CD4-positive, alpha-beta T cell (primary cell): ENCODE data around the gene TEKTIP1. TPM values are rescaled to one million over a fixed set of nuclear protein-coding genes. Genes with fewer than 3 reads are reported as not detected.
"Not testable (repeated sequence)": the region's sequence is repeated elsewhere in the genome, so short reads cannot be mapped to it uniquely, and the experiment has no call there.

ENCODE experiments used
- ATAC-seq: fragments of 200-7000 bp; cut with Tn5 transposase; one replicate; pipeline ENCODE4 v1.10.0; 2022; ENCODE audit warnings: mild to moderate bottlenecking; ENCODE audit not compliant: poor library complexity
- CTCF ChIA-PET: fragments of 350-600 bp; sonication (Branson Sonifier 250); formaldehyde crosslinking; loops from one replicate; lab custom pipeline; 2021; ENCODE audit warnings: antibody characterized with exemption, inconsistent platforms; lab: Charles Lee
- POLR2A ChIA-PET: fragments of 350-600 bp; sonication (Branson Sonifier 250); formaldehyde crosslinking; loops from one replicate; lab custom pipeline; 2021; ENCODE audit warnings: antibody characterized with exemption, inconsistent platforms; lab: Charles Lee
- DNase-seq, 14 experiments: peaks; one replicate each; pipeline ENCODE4 v3.0.0-alpha.2; 2013 to 2020; ENCODE audit warnings: mixed read lengths in 2 of 14
- H3K27ac ChIP-seq, 2 donors: one replicate each; pipeline versions ENCODE4 v1.5.1 to v1.7.0; 2013; ENCODE audit warnings: low read length in 2 of 2, low read depth in 1 of 2, mild to moderate bottlenecking in 1 of 2
- H3K27me3 ChIP-seq, 2 experiments: 1 replicate in 1 of 2; 2 replicates in 1 of 2; pipeline versions ENCODE4 v1.6.1 to v1.7.0; 2013; ENCODE audit warnings: low read length in 2 of 2, control low read depth in 1 of 2, mild to moderate bottlenecking in 1 of 2, moderate library complexity in 1 of 2; ENCODE audit not compliant: insufficient read depth in 2 of 2, control insufficient read depth in 1 of 2
- H3K36me3 ChIP-seq: one replicate; pipeline ENCODE4 v1.6.1; 2013; ENCODE audit warnings: low read length, control low read depth; ENCODE audit not compliant: insufficient read depth
- H3K4me1 ChIP-seq: one replicate; pipeline ENCODE4 v1.6.1; 2013; ENCODE audit warnings: low read length, control low read depth; ENCODE audit not compliant: insufficient read depth
- H3K4me3 ChIP-seq: one replicate; pipeline ENCODE4 v1.5.1; 2013; ENCODE audit warnings: mild to moderate bottlenecking, low read length, moderate library complexity
- H3K9me3 ChIP-seq, 2 experiments: 1 replicate in 1 of 2; 2 replicates in 1 of 2; pipeline versions ENCODE4 v1.6.1 to v1.7.0; 2013; ENCODE audit warnings: low read length in 2 of 2, mild to moderate bottlenecking in 2 of 2, control low read depth in 1 of 2, moderate library complexity in 1 of 2; ENCODE audit not compliant: control insufficient read depth in 1 of 2, insufficient read depth in 1 of 2
- H3K27ac Mint-ChIP-seq: one replicate; pipeline ENCODE4 v1.8.0; 2020; ENCODE audit warnings: mixed read lengths
- H3K27me3 Mint-ChIP-seq: one replicate; pipeline ENCODE4 v1.8.0; 2021; ENCODE audit warnings: mixed read lengths
- H3K36me3 Mint-ChIP-seq: one replicate; pipeline ENCODE4 v1.8.0; 2021; ENCODE audit warnings: low read depth, mixed read lengths
- H3K4me1 Mint-ChIP-seq: one replicate; pipeline ENCODE4 v1.8.0; 2021; ENCODE audit warnings: low read depth, mixed read lengths
- H3K4me3 Mint-ChIP-seq: one replicate; pipeline ENCODE4 v1.8.0; 2020; ENCODE audit warnings: mild to moderate bottlenecking, mixed read lengths
- H3K9me3 Mint-ChIP-seq: one replicate; pipeline ENCODE4 v1.8.0; 2020; ENCODE audit warnings: mixed read lengths
- CTCF ChIP-seq: fragments of 200-600 bp; IDR thresholded peaks from one replicate; pipeline ENCODE4 v1.8.0; 2022; ENCODE audit warnings: antibody characterized with exemption, mild to moderate bottlenecking
- intact Hi-C, 2 experiments: fragments of 100-400 bp; cut with DNase I in 1 of 2; cut with micrococcal nuclease in 1 of 2; formaldehyde crosslinking; loops; one replicate each; pipeline versions ENCODE4 v1.15.1 to v1.9.0; 2023 to 2025; cut with DNase I, micrococcal nuclease
- total RNA-seq, 174 experiments: library from RNA in 2 of 174; stranded (reverse) in 2 of 174; gene quantifications; one replicate each; pipeline ENCODE4 v1.2.3 and lab custom pipeline; 2021 to 2026

TEKTIP1 gene
- total RNA-seq, 2 experiments from 2014 or later: 5.7 to 6.0 TPM

- no peaks in the 10 kb centered on the region for H3K9me3 Mint-ChIP-seq
- POLR2A ChIA-PET: interaction anchor here (0.7 kb wide), 1 partner anchor 24 kb away, joined by 3 read pairs; no protein-coding TSS in a partner anchor
- intact Hi-C loops: no loop called here
These were observed 39.4 kb downstream of the TEKTIP1 start for GRCh38 chr19:3578390-3578789.

GRCh38 chr19:3580156-3580934, 41.4 kb downstream of the TEKTIP1 start:
- TF ChIP-seq CTCF: no peak
- Histone ChIP-seq H3K27me3 (no peaks in the 10 kb centered on the region), H3K9me3 (no peaks in the 10 kb centered on the region), H3K4me3 (no peak overlapping the region), H3K36me3 (no peaks in the 10 kb centered on the region), H3K27ac (no peak overlapping the region), H3K4me1 (peaks cover 4% of the 10 kb centered on the region)
- no peaks in the 10 kb centered on the region for H3K9me3 Mint-ChIP-seq
- ATAC-seq (no peak), DNase-seq (no peak)
- no peaks in the 10 kb centered on the region for H3K27me3 Mint-ChIP-seq
- H3K27ac Mint-ChIP-seq: no peak overlapping the region
- ChIA-PET POLR2A (no interaction called here), CTCF (no interaction called here)
- H3K4me3 Mint-ChIP-seq: no peak overlapping the region
- intact Hi-C loops: no loop called here
- H3K4me1 Mint-ChIP-seq: no peaks in the 10 kb centered on the region
- H3K36me3 Mint-ChIP-seq: peaks cover 3% of the 10 kb centered on the region

More at GRCh38 chr19:3578390-3578789, 39.4 kb downstream of the TEKTIP1 start:
- no peak for ATAC-seq
- Histone ChIP-seq H3K27ac (no peak overlapping the region), H3K4me1 (peaks cover 8% of the 10 kb centered on the region), H3K9me3 (peaks cover 0 to 6% of the 10 kb centered on the region in 2 experiments), H3K36me3 (no peaks in the 10 kb centered on the region), H3K27me3 (no peaks in the 10 kb centered on the region), H3K4me3 (no peak overlapping the region)
- Mint-ChIP-seq H3K4me1 (peaks cover 4% of the 10 kb centered on the region), H3K36me3 (peaks cover 12% of the 10 kb centered on the region), H3K27me3 (no peaks in the 10 kb centered on the region), H3K27ac (no peak overlapping the region), H3K4me3 (no peak overlapping the region)
- CTCF ChIA-PET: no interaction called here
- no peak for TF ChIP-seq CTCF
- no peak for DNase-seq

GRCh38 chr19:3581792-3582191, 42.8 kb downstream of the TEKTIP1 start:
- H3K4me3 Mint-ChIP-seq, H3K9me3 ChIP-seq, H3K4me3 ChIP-seq, ATAC-seq, H3K9me3 Mint-ChIP-seq, H3K4me1 Mint-ChIP-seq, H3K27me3 Mint-ChIP-seq, intact Hi-C loops, H3K27me3 ChIP-seq, H3K27ac Mint-ChIP-seq, H3K36me3 ChIP-seq, H3K36me3 Mint-ChIP-seq, POLR2A ChIA-PET, H3K27ac ChIP-seq, CTCF ChIA-PET, DNase-seq: not testable (repeated sequence)
- peaks cover 11% of the 10 kb centered on the region for H3K4me1 ChIP-seq

GRCh38 chr19:3584036-3584802, 45.2 kb downstream of the TEKTIP1 start:
- H3K27me3 ChIP-seq, H3K36me3 ChIP-seq, H3K27ac ChIP-seq, H3K36me3 Mint-ChIP-seq, intact Hi-C loops, ATAC-seq, H3K9me3 ChIP-seq, H3K27me3 Mint-ChIP-seq, H3K4me1 Mint-ChIP-seq, H3K4me3 Mint-ChIP-seq, H3K9me3 Mint-ChIP-seq, DNase-seq, H3K4me3 ChIP-seq, CTCF ChIA-PET, H3K27ac Mint-ChIP-seq: not testable (repeated sequence)
- peaks cover 11% of the 10 kb centered on the region for H3K4me1 ChIP-seq
- POLR2A ChIA-PET: interaction anchor here (1.7 to 1.8 kb wide), 2 partner anchors 23 to 27 kb away, joined by 8 to 9 read pairs; partner anchors contain the start of genes MFSD12 and TBXA2R
